Breast epithelium (tissue), 3 donors: ENCODE results near the gene GYG1.

ENCODE experiments used
- CTCF ChIP-seq, 3 donors: fragments of 450-650 bp; IDR thresholded peaks; one replicate each; pipeline ENCODE4 v1.5.1; 2016 to 2017; ENCODE audit warnings: antibody characterized with exemption in 3 of 3, mild to moderate bottlenecking in 3 of 3, moderate library complexity in 3 of 3
- POLR2A ChIP-seq: fragments of 450-650 bp; IDR thresholded peaks from one replicate; pipeline ENCODE4 v1.6.1; 2016; ENCODE audit warnings: antibody characterized with exemption, mild to moderate bottlenecking, moderate library complexity
- POLR2AphosphoS5 ChIP-seq, 3 donors: sonication (generic); formaldehyde crosslinking; IDR thresholded peaks; one replicate each; pipeline ENCODE4 v1.6.1; 2017; ENCODE audit warnings: antibody characterized with exemption in 3 of 3

GRCh38 chr3:148991219-148992026, at the start of gene GYG1:
- peak; percentile 60 for TF ChIP-seq POLR2A
- TF ChIP-seq POLR2AphosphoS5 (IDR thresholded peaks at IDR 0.05), result peak; percentile 65 to 76 (median 74)
- peak in 1 of 3 donors; percentile 16 for TF ChIP-seq CTCF (IDR thresholded peaks at IDR 0.05)
